Activated T-cell treated with anti-CD3 and anti-CD28 coated beads, Interleukin-2, amount 50 U/mL, for 24 hours (primary cell): ENCODE measurements around the gene BBS12.

Experiments used
- DNase-seq: peaks from one replicate; pipeline ENCODE4 v3.0.0-alpha.2; 2020
- H3K27ac Mint-ChIP-seq: 2 replicates; pipeline ENCODE4 v1.8.0; 2020; ENCODE audit warnings: mild to moderate bottlenecking, mixed read lengths
- H3K27me3 Mint-ChIP-seq: 2 replicates; pipeline ENCODE4 v1.8.0; 2020; ENCODE audit warnings: mixed read lengths
- H3K36me3 Mint-ChIP-seq: 2 replicates; pipeline ENCODE4 v1.8.0; 2020; ENCODE audit warnings: low read depth, mixed read lengths
- H3K4me1 Mint-ChIP-seq: 2 replicates; pipeline ENCODE4 v1.8.0; 2020; ENCODE audit warnings: low read depth, mixed read lengths
- H3K4me3 Mint-ChIP-seq: 2 replicates; pipeline ENCODE4 v1.8.0; 2020; ENCODE audit warnings: mild to moderate bottlenecking, moderate library complexity, mixed read lengths
- H3K9me3 Mint-ChIP-seq: 2 replicates; pipeline ENCODE4 v1.8.0; 2020; ENCODE audit warnings: mixed read lengths

BBS12 gene

DNA sequence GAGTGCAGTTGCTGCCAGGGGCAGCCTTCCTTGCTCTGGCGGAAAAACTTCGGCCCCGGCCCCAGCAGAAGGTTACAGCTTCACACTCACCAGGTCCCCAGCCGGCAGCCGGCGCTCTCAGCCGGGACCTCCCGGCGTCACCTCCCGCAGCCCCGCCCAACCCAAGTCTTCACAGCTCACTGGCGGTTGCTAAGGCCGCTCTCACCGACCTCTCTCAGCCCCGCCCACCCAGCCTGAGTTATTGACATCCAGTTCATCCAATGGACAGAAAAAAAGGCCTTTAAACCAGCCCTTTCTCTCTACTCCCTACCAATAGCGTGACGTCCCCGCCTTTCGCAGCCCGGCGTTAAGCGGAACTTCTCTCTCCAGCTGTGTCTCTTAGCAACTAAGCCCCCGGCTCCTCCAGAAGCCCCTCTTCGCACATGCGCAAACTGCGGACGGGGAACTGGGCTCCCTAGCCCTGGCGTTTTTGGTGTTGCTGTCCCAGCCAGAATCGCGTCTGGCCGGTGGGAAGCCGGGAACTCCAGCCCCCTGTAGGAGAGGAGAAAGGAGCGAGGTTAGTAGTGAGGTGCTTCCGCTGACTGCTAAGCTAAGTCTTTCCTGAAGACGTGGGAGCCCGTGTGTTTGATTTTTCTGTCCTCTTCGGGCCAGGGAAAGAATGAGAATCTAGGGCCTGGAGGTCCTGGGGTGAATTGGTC is at the start of gene BBS12:
Gene BBS12 (plus strand): TSS at position 376 of the 698 bp plus-strand sequence. CDS start 9,189 bp downstream, outside the sequence.
- Mint-ChIP-seq H3K27ac (peak within 1 kb of the TSS; percentile 97), H3K4me1 (peaks cover 24% of the 10 kb centered on the region), H3K4me3 (peak within 1 kb of the TSS; percentile 95), H3K9me3 (peaks cover 2% of the 10 kb centered on the region), H3K27me3 (no peaks in the 10 kb centered on the region), H3K36me3 (peaks cover 8% of the 10 kb centered on the region)
- peak; percentile 98 for DNase-seq

DNA sequence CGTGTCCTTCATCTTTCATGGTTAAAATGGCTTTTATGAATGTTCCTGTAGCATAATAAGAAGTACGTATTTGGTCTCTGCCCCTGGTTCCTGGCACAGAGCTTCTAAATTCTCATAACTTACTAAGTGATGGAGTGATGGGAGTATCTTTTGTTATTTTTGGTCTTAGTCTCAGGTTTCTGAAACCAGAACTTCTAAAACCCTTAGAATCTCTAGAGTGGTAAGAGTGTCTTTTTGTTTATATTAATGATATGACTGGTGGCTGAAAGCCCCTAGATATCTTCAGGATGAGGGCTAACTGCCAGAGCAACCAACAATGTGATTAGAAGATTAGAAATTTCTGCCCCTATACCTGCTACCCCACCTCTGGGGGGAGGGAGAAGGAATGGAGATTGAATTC is 45.8 kb upstream of the BBS12 start:
- Mint-ChIP-seq H3K27ac (no peak overlapping the region), H3K36me3 (no peaks in the 10 kb centered on the region), H3K4me3 (no peak overlapping the region), H3K27me3 (no peaks in the 10 kb centered on the region), H3K4me1 (peaks cover 45% of the 10 kb centered on the region), H3K9me3 (peaks cover 23% of the 10 kb centered on the region)
- no peak for DNase-seq

DNA sequence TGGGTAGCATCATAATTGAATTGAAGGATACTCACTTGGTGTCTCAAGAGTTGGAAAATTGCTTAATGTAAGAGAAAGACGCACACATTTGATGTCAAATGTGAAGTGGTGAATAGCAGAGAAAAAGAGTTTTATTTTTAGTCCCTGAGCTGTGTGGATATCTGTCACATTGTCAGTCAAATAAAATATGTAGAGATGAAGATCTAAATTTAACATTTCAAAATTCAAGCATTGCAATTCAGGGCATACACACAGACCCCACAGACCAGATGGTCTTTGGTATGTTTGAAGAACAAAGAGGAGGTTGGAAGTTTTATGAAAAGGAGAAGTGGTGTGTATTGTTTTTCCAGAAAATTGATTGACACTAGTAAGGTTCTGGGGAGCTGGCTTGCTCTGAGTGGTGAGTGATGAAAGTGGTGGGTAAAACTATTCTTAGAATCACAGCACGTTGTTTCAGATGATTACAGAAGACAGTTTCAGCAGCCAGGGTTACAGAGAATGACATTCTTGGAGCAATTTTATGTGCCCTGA is 44.9 kb upstream of the BBS12 start:
- H3K36me3 Mint-ChIP-seq: no peaks in the 10 kb centered on the region
- peaks cover 17% of the 10 kb centered on the region for H3K9me3 Mint-ChIP-seq
- no peak for DNase-seq
- H3K27me3 Mint-ChIP-seq: no peaks in the 10 kb centered on the region
- H3K4me1 Mint-ChIP-seq: peaks cover 48% of the 10 kb centered on the region
- peak overlapping the region; percentile 80 for H3K27ac Mint-ChIP-seq
- H3K4me3 Mint-ChIP-seq: no peak overlapping the region

DNA sequence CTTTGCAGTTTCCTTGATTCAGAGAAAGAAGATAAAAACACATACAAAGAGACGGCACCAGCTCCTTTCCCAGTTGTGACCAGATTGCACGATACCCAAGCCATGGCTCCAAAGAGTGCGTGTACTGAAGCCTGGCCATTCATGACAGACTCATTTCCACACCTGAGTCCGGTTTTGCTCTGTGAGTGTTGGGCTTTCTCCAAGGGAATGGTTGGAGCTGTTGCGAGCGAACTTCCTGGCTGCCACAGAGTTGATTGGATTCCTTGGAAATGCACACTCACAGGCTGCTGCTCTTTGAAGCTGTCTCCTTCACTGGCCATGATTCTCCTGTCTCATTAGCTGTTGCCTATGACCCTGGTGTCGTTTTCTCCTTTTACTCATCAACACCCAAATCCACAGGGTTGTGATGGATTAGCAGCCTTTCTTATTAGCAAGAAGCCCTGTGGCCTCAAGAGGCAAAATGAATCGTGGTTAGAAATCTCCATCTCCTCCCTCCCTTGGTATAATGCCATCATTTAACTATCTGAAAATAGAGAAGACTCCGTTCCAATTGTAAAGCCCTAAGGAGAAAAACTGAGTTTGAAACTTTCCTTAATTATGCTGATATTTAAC is 43.9 kb upstream of the BBS12 start:
- Mint-ChIP-seq H3K4me3 (no peak overlapping the region), H3K27ac (peak overlapping the region; percentile 8), H3K27me3 (peaks cover under 1% of the 10 kb centered on the region), H3K9me3 (peaks cover 11% of the 10 kb centered on the region), H3K36me3 (no peaks in the 10 kb centered on the region), H3K4me1 (peaks cover 56% of the 10 kb centered on the region)
- no peak for DNase-seq

DNA sequence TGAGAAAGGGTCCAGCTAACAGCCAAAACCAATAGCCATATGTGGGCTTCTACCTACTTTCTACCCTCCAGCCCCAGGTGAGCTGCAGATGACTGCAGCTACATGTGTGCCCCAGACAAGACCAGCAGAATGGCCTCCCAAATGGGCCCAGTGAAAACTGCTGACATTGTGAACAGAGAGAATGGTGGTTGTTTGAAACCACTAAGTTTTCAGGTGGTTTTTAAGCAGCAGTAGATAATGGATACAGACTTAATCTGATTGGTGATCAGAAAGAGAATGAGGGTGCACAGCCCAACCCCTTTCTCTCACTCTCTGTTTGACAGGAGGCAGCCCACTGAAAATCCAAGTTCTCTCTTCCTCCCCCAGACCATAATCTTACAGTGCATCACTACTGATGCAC is 42.5 kb upstream of the BBS12 start:
- peaks cover 63% of the 10 kb centered on the region for H3K4me1 Mint-ChIP-seq
- H3K4me3 Mint-ChIP-seq: no peak overlapping the region
- DNase-seq: no peak
- peaks cover 12% of the 10 kb centered on the region for H3K27me3 Mint-ChIP-seq
- peak overlapping the region; percentile 44 for H3K27ac Mint-ChIP-seq
- H3K9me3 Mint-ChIP-seq: peaks cover 2% of the 10 kb centered on the region
- H3K36me3 Mint-ChIP-seq: no peaks in the 10 kb centered on the region

DNA sequence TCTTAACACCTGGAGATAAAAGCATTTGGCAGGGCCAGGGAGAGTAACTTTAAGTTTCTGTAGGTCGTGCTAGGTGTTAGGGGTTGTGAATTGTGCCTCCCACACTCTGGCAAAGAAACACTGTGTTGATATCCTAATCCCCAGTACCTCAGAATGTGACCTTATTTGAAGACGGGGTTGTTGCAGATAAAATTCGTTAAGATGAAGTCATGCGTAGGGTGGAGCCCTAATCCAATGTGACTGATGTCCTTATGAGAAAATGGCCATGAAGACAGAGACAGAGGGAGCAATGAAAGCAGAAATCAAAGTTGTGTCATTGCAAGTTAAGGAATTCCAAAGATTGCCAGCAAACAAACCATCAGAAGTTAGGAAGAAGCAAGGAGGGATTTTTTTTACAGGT is 40.5 kb upstream of the BBS12 start:
- Mint-ChIP-seq H3K9me3 (no peaks in the 10 kb centered on the region), H3K27me3 (peaks cover 23% of the 10 kb centered on the region), H3K4me1 (peaks cover 65% of the 10 kb centered on the region), H3K36me3 (no peaks in the 10 kb centered on the region), H3K27ac (no peak overlapping the region), H3K4me3 (no peak overlapping the region)
- DNase-seq: no peak

DNA sequence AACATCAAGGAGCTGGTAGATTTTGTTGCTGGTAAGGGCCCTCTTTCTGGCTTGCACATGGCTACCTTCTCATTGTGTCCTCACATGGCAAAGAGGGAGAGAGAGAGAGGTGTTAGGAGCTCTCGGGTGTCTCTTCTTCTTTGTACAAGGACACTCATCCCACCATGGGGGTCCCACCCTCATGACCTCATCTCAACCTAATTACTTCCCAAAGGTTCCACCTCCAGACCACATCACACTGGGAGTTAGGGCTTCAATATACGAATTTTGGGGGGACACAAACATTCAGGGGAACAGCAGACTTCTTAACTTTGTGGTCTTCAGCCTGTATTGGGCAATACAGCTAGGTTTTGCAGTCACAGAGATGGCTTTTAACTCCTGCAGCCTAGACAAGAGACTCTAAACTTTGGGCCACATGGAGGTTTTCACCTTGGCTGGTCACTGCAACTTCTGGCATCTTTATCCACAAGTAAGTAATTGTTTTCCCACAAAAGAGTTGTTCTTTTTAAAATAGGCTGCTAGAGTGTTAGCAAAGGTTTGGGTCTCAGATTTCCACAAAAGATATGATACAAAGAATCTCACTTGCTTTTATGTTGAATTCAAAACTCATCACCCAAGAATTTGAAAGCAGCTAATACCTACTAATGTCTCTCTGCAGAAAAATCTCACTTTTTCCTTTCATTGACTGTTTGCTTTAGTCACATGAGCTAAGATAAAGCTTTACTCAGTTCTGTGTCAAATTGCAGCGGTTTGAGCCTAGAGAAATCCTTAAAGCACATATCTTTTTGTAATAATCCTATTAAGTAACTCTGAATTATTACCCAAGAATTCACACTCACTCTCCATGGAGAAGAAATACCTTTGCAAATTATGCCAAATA is 39.6 kb upstream of the BBS12 start:
- no peaks in the 10 kb centered on the region for H3K9me3 Mint-ChIP-seq
- peaks cover 58% of the 10 kb centered on the region for H3K4me1 Mint-ChIP-seq
- H3K36me3 Mint-ChIP-seq: no peaks in the 10 kb centered on the region
- H3K27me3 Mint-ChIP-seq: peaks cover 27% of the 10 kb centered on the region
- DNase-seq: no peak
- H3K4me3 Mint-ChIP-seq: no peak overlapping the region
- peak overlapping the region; percentile 16 for H3K27ac Mint-ChIP-seq

DNA sequence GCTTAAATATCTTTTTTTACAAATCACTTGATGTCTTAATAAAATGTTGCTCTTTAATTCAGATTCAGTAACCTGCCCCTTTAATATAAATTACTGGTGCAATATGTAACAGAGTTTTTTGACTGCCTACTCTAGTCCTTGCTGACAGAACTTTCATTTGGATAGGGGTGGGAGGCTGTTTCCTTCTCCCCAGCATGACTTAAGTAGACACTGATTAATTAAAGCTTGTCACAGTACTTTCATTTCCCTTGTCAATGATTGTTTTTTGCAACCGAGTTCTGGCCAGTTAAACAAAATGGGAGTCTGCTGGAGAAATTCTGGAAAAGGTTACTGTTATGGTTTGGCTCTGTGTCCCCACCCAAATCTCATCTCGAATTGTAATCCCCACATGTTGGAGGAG is 37.3 kb upstream of the BBS12 start:
- Mint-ChIP-seq H3K4me3 (no peak overlapping the region), H3K9me3 (no peaks in the 10 kb centered on the region), H3K27me3 (peaks cover 27% of the 10 kb centered on the region)

DNA sequence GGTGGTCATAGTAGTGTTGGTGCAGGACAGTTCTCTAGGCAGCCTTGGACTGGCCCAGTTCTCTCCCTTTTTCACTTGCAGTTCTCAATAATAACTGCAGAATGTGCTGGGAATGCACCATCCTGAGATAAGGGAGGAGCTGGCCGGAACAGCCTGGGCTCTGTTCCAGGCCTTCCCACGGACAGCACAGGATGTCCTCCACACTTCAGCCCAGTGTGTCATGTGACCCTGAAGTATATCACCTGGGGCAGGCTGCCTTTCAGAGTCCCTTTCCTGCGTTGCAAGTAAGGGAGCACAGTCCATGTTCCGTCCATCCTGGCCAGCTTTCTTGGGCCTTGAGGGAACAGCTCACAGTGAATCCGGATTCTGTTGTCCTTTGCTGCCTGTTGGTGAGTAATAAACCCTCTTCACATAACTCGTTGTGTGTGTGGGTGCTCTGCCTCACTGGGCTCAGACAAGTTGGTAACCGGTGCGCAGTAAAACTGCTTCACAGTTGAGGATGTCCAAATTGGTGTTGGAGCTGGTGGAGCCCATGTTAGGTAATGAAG is 32.3 kb upstream of the BBS12 start:
- Mint-ChIP-seq H3K4me1 (peaks cover 55% of the 10 kb centered on the region), H3K4me3 (peak overlapping the region; percentile 26), H3K27ac (peak overlapping the region; percentile 85), H3K36me3 (peaks cover 1% of the 10 kb centered on the region), H3K27me3 (peaks cover 14% of the 10 kb centered on the region), H3K9me3 (peaks cover 12% of the 10 kb centered on the region)
- no peak for DNase-seq

More for the DNA sequence above, 37.3 kb upstream of the BBS12 start:
- Mint-ChIP-seq H3K4me1 (peaks cover 41% of the 10 kb centered on the region), H3K27ac (no peak overlapping the region), H3K36me3 (no peaks in the 10 kb centered on the region)
- DNase-seq: no peak

DNA sequence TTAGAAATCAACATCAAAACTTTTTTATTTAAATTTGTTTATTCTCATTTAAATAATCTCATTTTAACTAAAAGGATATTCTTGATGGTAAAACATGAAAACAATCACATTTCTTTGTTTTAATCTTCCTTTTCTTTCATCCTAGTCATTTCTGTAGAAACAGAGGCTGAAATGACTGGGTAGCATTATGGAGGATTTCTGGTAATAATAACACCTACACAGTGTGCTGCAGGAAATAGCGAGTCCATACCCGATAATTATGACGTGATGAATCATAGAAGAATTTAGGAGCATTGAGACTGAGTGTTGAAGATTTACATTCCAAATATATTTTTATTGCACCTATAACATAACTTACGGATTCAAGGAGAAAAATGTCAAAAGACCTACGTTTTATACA is 31.4 kb upstream of the BBS12 start:
- H3K9me3 Mint-ChIP-seq: peaks cover 12% of the 10 kb centered on the region
- H3K27ac Mint-ChIP-seq: peak overlapping the region; percentile 95
- peaks cover 58% of the 10 kb centered on the region for H3K4me1 Mint-ChIP-seq
- H3K36me3 Mint-ChIP-seq: peaks cover 3% of the 10 kb centered on the region
- H3K4me3 Mint-ChIP-seq: peak overlapping the region; percentile 62
- H3K27me3 Mint-ChIP-seq: peaks cover 6% of the 10 kb centered on the region
- no peak for DNase-seq

DNA sequence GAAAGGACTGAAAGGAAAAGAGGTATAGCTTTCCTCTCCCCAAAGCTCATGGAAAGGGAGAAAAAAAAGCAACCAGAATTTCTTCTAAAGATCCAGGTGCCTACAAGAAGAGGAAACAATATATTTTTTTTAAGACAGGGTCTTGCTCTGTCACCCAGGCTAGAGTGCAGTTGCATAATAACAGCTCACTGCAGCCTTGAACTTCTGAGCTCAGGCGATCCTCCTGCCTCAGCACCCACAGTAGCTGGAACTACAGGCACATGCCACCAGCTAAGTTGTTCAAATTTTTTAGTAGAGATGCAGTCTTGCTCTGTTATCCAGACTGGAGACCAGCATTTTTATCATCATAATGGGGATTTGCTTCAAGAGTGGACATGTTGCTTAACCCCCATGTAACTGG is 30.5 kb upstream of the BBS12 start:
- Mint-ChIP-seq H3K27ac (peak overlapping the region; percentile 95), H3K27me3 (peaks cover 4% of the 10 kb centered on the region), H3K4me3 (no peak overlapping the region), H3K9me3 (peaks cover 12% of the 10 kb centered on the region), H3K36me3 (peaks cover 3% of the 10 kb centered on the region), H3K4me1 (peaks cover 64% of the 10 kb centered on the region)
- no peak for DNase-seq

DNA sequence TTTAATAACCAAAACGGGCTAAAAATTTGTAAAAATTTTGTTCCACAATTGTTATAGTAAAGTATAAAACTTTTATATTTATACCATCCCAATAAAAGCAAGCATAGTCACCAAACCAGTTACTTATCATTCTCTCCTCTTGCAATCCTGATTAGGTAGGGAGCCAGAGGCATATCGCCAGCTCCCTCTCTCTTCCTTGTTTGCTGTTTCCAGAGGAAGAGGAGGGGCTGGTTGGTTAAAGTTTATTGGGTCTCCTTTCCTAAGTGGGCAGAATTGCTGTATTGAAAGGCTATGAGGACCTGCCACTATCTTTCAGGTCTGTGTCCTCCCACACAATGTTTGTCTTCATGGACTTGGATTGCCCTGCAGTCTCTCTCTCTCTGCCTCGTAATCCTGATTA is 29.6 kb upstream of the BBS12 start:
- H3K4me1 Mint-ChIP-seq: peaks cover 71% of the 10 kb centered on the region

DNA sequence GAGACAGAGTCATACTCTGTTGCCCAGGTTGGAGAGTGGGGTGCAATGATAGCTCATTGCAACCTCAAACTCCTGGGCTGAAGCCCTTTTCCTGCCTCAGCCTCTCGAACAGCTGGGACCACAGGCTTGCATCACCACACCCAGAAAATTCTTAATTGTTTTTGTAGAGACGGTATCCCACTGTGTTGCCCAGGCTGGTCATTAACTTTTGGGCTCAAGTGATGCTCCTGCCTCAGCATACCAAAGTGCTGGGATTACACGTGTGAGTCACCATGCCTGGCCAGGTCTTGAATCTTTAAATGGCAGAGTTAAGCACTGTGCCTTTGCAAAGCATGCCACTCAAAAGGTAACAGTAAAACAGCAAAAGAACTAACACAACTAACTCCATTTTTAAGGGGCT is 28.6 kb upstream of the BBS12 start:
- H3K36me3 Mint-ChIP-seq: peaks cover 3% of the 10 kb centered on the region
- no peaks in the 10 kb centered on the region for H3K27me3 Mint-ChIP-seq
- H3K27ac Mint-ChIP-seq: peak overlapping the region; percentile 18
- H3K4me1 Mint-ChIP-seq: peaks cover 74% of the 10 kb centered on the region
- H3K9me3 Mint-ChIP-seq: peaks cover 12% of the 10 kb centered on the region
- DNase-seq: no peak
- no peak overlapping the region for H3K4me3 Mint-ChIP-seq

More for the DNA sequence above, 29.6 kb upstream of the BBS12 start:
- Mint-ChIP-seq H3K4me3 (no peak overlapping the region), H3K9me3 (peaks cover 12% of the 10 kb centered on the region), H3K27me3 (no peaks in the 10 kb centered on the region), H3K36me3 (peaks cover 3% of the 10 kb centered on the region), H3K27ac (no peak overlapping the region)
- DNase-seq: no peak

DNA sequence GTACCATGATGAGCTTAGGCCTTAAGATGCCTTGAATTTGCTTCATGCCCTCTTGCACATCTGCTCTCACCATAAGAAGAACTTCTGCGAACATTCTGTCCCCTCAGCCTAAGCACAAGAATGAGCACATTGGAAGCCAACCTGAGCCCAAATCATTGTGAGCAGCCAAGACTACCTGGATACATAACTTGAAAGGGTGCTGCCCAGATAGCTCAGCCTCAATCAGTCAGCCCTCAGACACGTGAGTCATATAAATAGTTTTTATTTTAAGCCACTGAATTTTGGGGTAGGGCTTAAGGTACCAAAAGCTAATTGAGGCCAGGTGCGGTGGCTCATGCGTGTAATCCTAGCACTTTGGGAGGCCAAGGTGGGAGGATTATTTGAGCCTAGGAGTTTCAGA is 27.5 kb upstream of the BBS12 start:
- H3K4me1 Mint-ChIP-seq: peaks cover 79% of the 10 kb centered on the region
- H3K27ac Mint-ChIP-seq: peak overlapping the region; percentile 84
- H3K4me3 Mint-ChIP-seq: no peak overlapping the region
- no peaks in the 10 kb centered on the region for H3K27me3 Mint-ChIP-seq
- peaks cover 12% of the 10 kb centered on the region for H3K9me3 Mint-ChIP-seq
- H3K36me3 Mint-ChIP-seq: peaks cover 3% of the 10 kb centered on the region
- DNase-seq: no peak
